ENCODE results near the gene CCDC9.

The CCDC9 gene

GRCh38 chr19:47255879-47256692, at the start of gene CCDC9:
Gene CCDC9 (plus strand): TSS chr19:47256525. CDS start chr19:47258401, 1,876 bp downstream.
- DNase-seq: peak; percentile 98

GRCh38 chr19:47209319-47210179, 46.8 kb upstream of the CCDC9 start:
- no peak for DNase-seq

- no peak for DNase-seq
Measured at GRCh38 chr19:47210180-47210490, 46.2 kb upstream of the CCDC9 start.

GRCh38 chr19:47210689-47211316, 45.5 kb upstream of the CCDC9 start:
- peak; percentile 84 for DNase-seq

- no peak for DNase-seq
Measured at GRCh38 chr19:47215581-47215980, 40.7 kb upstream of the CCDC9 start.

- no peak for DNase-seq
Measured at GRCh38 chr19:47221080-47221841, 35.1 kb upstream of the CCDC9 start.

GRCh38 chr19:47221890-47222289, 34.4 kb upstream of the CCDC9 start:
- DNase-seq: no peak

GRCh38 chr19:47225746-47226425, 30.4 kb upstream of the CCDC9 start:
- peak; percentile 92 for DNase-seq

GRCh38 chr19:47226426-47227351, 29.6 kb upstream of the CCDC9 start:
- DNase-seq: peak; percentile 78

- peak; percentile 88 for DNase-seq
Measured at GRCh38 chr19:47227352-47228167, 28.8 kb upstream of the CCDC9 start.

- DNase-seq: no peak
Measured at GRCh38 chr19:47228168-47228936, 28.0 kb upstream of the CCDC9 start.

- DNase-seq: no peak
Measured at GRCh38 chr19:47228937-47229675, 27.2 kb upstream of the CCDC9 start.

- no peak for DNase-seq
Measured at GRCh38 chr19:47229676-47230053, 26.7 kb upstream of the CCDC9 start.

GRCh38 chr19:47230054-47230920, 26.0 kb upstream of the CCDC9 start:
- peak; percentile 74 for DNase-seq

GRCh38 chr19:47230921-47231214, 25.5 kb upstream of the CCDC9 start, which contains the start of gene BBC3:
Gene BBC3 (minus strand): TSS chr19:47231199. CDS start chr19:47228431, 2,768 bp downstream.
- DNase-seq: peak; percentile 47

GRCh38 chr19:47231215-47232054, 24.9 kb upstream of the CCDC9 start:
- DNase-seq: peak; percentile 91
